ENCODE measurements around the gene MAN1A2.
A peak's percentile ranks its signal among the peaks of the same experiment; 100 is the strongest.

Gene MAN1A2

GRCh38 chr1:117501281-117501680, 134.0 kb downstream of the MAN1A2 start:
- DNase-seq, result no peak

- no peak for DNase-seq
Measured at GRCh38 chr1:117511273-117511672, 144.0 kb downstream of the MAN1A2 start.

GRCh38 chr1:117512728-117513321, 145.6 kb downstream of the MAN1A2 start:
- DNase-seq, result peak in 1 of 2 donors; percentile 50

- no peak for DNase-seq
Measured at GRCh38 chr1:117523111-117523510, 155.9 kb downstream of the MAN1A2 start.

GRCh38 chr1:117527074-117527473, 159.8 kb downstream of the MAN1A2 start:
- DNase-seq, result no peak

- no peak for DNase-seq
Measured at GRCh38 chr1:117527566-117528102, 160.4 kb downstream of the MAN1A2 start.

- no peak for DNase-seq
Measured at GRCh38 chr1:117529683-117530082, 162.4 kb downstream of the MAN1A2 start.

GRCh38 chr1:117531222-117531621, 164.0 kb downstream of the MAN1A2 start:
- DNase-seq, result no peak

GRCh38 chr1:117534995-117535467, 167.8 kb downstream of the MAN1A2 start:
- DNase-seq, result peak; percentile 33 to 75

GRCh38 chr1:117535821-117536220, 168.6 kb downstream of the MAN1A2 start:
- no peak for DNase-seq

GRCh38 chr1:117537291-117537920, 170.2 kb downstream of the MAN1A2 start:
- DNase-seq, result no peak

- no peak for DNase-seq
Measured at GRCh38 chr1:117540532-117540931, 173.3 kb downstream of the MAN1A2 start.

- no peak for DNase-seq
Measured at GRCh38 chr1:117541003-117541402, 173.8 kb downstream of the MAN1A2 start.

- no peak for DNase-seq
Measured at GRCh38 chr1:117541585-117541984, 174.3 kb downstream of the MAN1A2 start.

- DNase-seq, result no peak
Measured at GRCh38 chr1:117544509-117545109, 177.4 kb downstream of the MAN1A2 start.

GRCh38 chr1:117546467-117546866, 179.2 kb downstream of the MAN1A2 start:
- no peak for DNase-seq

- DNase-seq, result no peak
Measured at GRCh38 chr1:117553471-117553870, 186.2 kb downstream of the MAN1A2 start.

GRCh38 chr1:117555806-117556205, 188.6 kb downstream of the MAN1A2 start:
- no peak for DNase-seq

GRCh38 chr1:117556341-117556740, 189.1 kb downstream of the MAN1A2 start:
- DNase-seq, result no peak

GRCh38 chr1:117556976-117557375, 189.7 kb downstream of the MAN1A2 start:
- no peak for DNase-seq

GRCh38 chr1:117558451-117558850, 191.2 kb downstream of the MAN1A2 start:
- DNase-seq, result peak in 1 of 2 donors; percentile 23

GRCh38 chr1:117559139-117559538, 191.9 kb downstream of the MAN1A2 start:
- no peak for DNase-seq

GRCh38 chr1:117559985-117560384, 192.7 kb downstream of the MAN1A2 start:
- no peak for DNase-seq

GRCh38 chr1:117561071-117561470, 193.8 kb downstream of the MAN1A2 start:
- no peak for DNase-seq
